ENCODE data around the gene OR2H2. TPM values are rescaled to one million over a fixed set of nuclear protein-coding genes. Genes with fewer than 3 reads are reported as not detected.

The OR2H2 gene
- polyA plus RNA-seq, 3 donors: not detected

DNA sequence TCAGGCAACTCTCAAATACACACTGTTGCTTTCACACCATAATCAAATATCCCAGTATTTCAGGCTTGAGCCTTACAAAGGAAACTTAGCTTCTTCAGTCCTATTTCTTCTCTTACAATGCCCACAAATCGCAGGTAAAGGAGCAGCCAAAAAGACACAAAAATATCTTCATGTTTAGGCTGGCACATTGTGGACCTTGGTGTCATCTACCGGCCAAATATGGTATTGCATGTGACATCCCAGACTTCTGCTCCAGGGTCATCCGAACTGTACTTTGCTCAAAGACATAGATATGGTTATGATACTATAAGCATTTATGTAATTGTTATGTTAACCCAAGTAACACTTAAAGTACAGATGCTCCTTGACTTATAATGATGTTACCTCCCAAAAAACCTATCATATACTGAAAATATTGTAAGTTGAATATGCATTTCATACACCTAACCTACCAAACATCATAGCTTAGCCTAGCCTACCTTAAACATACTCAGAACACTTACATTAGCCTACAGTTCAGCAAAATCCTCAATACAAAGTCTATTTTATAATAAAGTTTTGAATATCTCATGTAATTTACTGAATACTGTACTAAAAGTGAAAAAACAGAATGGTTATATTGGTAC, 4.6 kb downstream of the OR2H2 start:
- WGBS, 3 donors: 2 to 9% (median 2%) methylated on average over 3 of the region's 3 CpGs

DNA sequence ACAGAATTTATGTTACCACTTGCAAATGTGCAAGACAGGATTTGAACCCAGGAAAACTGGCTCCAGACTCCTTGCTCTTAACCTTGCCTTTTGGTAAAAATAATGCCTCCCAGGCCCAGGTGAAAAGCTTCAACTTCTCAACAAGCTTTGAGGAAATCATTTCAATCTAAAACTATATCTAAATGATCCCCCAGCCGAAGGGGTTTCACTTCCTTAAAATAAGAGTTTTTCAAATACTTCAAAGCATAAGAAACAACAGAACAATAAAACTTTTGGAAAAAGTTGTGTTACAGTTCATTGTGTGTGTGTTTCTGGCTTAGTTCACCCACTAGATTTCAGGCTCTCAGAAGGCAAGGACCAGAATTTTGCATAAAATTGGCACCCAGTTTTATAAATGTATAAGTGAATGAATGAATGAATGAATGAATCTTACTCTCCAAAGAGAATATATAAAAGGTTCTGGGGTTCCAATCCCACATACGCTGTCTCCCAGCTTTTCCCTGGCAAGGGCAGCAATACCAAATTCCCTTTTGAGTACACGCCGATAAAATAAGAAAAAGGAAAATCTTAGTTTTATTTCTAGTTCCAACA, 5.4 kb downstream of the OR2H2 start:
- 79 to 86% (median 83%) methylated on average over 4 of the region's 4 CpGs for WGBS, 3 donors
- H3K27ac ChIP-seq (ENCODE audit: low read depth, low read length): no peak overlapping the region

More for the DNA sequence above, 4.6 kb downstream of the OR2H2 start:
- H3K27ac ChIP-seq (ENCODE audit: low read depth, low read length): no peak overlapping the region

DNA sequence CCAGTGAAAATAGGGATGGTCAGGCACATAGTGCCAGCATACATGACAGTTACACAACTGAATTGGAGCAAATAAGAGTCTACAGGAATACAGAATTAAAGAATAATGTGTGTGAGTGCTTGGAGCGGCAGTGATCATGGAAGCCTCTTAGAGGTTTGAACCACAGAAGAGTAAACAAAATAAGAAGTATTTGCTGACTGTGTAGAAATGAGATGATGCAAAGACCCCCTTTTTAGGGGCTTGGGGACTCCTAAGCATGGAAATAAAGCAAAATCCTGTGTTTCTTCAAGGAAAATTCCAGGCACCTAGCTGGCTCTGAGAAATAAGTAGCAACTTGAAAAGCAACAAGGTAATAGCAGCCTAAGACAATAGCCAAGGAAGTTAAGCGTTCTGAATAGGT, 6.8 kb downstream of the OR2H2 start:
- WGBS, 3 donors: 68 to 78% (median 73%) methylated on average over 2 of the region's 2 CpGs
- H3K27ac ChIP-seq (ENCODE audit: low read depth, low read length): no peak overlapping the region

DNA sequence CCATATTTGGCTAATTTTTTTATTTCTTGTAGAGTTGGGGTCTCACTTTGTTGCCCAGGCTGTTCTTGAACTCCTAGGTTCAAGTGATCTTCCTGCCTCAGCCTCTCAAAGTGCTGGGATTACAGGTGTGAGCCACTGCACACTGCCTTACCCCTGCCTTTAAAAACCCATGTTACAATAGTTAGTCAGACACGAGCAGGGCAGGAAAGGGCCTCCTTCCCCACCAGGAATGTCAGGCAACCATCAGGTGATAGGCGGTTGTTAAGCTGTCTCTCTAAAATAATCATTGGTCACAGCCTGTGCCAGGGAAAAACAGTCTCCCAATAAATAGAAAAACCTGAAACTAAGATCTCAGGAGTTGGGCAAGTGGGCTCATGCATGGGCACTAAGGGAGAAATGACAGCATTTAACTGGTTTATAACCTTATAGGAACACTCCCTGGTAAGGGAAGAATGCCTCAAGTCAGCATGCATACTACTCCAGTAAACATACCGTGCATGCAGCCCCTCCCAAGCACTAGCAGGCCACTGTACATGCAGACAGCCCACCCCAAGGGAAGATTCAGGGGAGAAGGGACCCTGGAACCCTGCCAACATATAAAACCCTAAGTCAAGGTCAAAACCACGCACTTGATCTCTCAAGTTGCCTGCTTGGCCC, 8.4 kb downstream of the OR2H2 start:
- H3K27ac ChIP-seq (ENCODE audit: low read depth, low read length): no peak overlapping the region
- 25 to 30% (median 29%) methylated on average over 4 of the region's 4 CpGs for WGBS, 3 donors

DNA sequence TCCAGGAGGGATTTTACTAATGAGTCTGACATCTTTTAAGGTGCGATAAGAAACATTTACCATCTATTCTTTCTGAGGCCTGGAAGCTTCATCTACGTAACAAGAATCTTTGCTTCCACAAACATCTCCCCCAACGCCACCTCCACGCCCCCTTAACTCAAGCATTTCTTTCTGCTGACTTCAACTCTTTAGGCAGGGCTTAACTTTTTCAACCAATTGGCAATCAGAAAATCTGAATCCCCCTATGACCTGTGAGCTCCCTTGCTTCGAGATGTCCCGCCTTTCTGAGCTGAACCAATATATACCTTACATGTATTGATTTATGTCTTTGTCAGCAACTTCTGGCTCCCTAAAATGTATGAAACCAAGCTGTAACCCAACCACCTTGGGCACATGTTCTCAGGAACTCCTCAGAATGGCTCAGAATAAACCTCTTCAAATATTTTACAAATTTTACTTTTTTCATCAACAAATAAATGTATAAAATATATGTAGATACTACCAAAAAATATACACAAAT, 11.5 kb downstream of the OR2H2 start:
- 74 to 80% (median 79%) methylated on average over 6 of the region's 6 CpGs for WGBS, 3 donors
- no peak overlapping the region for H3K27ac ChIP-seq (ENCODE audit: low read depth, low read length)

DNA sequence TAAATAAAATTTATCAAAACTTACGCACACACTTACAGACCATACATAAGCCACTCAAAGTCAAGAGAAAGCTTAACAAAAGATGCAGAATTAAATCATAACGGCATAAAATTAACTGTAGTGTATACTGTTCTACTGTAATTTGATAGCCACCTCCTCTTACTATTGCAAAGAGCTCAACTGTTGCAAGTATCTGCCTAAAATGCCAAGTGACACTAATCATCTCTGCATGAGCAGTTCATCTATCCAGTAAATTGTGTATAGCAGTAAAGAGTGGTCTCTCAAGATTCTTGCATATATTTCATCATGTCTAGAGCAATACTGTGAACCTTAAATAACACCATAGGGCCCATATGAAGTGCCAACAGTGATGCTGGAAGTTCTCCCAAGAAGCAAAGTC, 12.3 kb downstream of the OR2H2 start:
- no peak overlapping the region for H3K27ac ChIP-seq (ENCODE audit: low read depth, low read length)
- 78 to 91% (median 91%) methylated on average over 2 of the region's 2 CpGs for WGBS, 3 donors

DNA sequence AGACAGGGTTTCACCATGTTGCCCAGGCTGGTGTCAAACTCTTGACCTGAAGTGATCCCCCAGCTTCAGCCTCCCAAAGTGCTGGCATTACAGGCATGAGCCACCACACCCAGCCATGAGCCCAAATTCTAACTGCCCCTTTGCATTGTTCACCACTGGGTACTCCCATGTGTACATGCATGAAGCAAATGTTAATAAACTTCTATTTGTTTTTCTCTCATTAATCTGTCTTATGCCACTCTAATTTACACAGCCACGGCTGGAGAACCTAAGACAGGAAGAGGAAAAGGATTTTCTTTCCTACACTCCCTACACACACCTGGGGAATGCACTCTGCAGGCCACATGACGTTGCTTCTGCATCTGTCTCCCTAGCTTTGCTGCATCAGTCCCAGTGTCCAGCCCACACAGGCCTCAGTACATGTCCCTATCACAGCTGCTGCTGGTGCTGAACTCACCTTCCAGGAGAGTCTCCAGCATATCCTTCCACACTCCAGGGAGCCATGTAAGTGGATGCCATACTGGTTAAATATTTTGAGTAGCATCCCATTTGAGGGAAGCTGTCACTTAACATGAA, 13.3 kb downstream of the OR2H2 start:
- 26 to 61% (median 56%) methylated on average over 2 of the region's 2 CpGs for WGBS, 3 donors
- no peak overlapping the region for H3K27ac ChIP-seq (ENCODE audit: low read depth, low read length)

DNA sequence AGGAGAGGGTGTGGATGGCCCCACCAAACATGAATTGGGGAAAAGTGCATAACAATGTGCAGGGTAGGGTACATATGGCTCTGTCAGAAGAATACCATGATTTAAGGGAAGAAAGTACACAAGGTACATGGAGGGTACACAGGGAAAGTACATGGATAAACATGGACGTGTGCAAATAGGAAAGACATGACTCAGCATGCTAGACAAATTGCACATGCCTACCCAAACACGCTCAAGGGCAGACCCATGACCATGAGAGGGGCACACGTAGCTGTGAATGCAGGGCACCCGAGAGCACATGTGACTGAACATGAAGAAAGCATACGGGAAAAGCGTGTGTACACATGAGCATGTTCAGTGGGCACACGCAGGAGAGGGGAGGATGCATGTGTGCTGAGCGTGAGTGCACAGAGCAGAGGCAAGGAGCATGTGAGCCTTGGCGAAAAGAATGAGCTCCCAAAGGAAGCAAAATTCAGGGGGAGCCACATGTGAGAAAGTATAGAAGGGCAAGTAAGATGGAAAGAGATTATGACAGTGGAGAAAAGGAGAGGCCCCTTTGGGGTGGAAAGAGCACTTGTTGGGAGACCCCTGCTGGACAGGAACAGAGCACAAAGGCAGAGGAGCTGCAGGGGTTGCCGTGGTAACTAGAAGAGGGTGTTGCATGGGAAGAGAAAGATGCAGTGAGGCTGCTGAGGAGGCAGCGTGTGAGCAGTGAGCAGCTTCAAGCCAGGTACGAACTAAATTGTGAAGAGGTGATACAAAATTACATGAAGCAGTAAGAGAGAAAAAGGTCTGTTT, 17.8 kb downstream of the OR2H2 start:
- WGBS, 3 donors: 75 to 81% (median 78%) methylated on average over 12 of the region's 12 CpGs
- H3K27ac ChIP-seq (ENCODE audit: low read depth, low read length): no peak overlapping the region

DNA sequence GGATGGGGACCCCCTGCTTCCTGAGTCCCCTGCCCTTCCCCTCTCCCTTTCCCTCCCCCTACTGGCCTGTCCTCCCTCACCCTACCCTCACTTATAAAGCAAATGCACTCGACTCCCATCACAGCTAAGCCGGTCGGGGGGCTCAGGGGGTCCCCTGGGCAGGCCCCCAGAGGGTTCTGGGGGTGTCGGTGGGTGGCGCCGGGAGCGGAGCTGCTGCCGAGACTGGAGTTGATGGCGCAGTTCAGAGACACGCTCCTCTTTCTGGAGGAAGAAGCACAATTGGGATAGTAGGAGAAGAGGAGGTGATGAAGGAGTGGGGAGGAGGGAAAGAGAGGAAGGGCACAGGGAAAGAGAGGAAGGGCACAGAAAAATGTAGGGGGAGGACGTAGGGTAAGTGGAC, 18.5 kb downstream of the OR2H2 start:
- H3K27ac ChIP-seq (ENCODE audit: low read depth, low read length): no peak overlapping the region
- 82 to 90% (median 90%) methylated on average over 11 of the region's 11 CpGs for whole genome bisulfite sequencing, 3 donors

DNA sequence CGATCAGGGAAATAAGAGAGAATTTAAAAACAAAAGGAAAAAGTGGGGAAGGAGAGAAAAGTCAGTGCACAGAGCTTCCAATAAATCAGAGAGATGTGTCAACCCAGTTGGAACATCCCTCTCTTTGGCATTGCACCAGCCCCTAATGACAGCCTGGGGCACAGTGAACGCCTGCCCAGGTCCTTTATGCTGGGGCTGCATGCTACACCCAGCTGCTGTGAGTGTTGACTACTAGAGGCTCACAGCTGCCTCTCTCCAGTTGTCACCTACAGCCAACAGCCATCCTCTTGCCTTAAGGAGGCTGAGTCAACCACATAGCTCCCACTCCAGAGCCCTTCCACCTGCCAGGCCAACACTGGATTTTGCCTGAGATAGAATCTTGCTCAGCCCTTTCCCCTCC, 19.0 kb downstream of the OR2H2 start:
- 87 to 89% (median 89%) methylated on average over 2 of the region's 2 CpGs for WGBS, 3 donors
- no peak overlapping the region for H3K27ac ChIP-seq (ENCODE audit: low read depth, low read length)

DNA sequence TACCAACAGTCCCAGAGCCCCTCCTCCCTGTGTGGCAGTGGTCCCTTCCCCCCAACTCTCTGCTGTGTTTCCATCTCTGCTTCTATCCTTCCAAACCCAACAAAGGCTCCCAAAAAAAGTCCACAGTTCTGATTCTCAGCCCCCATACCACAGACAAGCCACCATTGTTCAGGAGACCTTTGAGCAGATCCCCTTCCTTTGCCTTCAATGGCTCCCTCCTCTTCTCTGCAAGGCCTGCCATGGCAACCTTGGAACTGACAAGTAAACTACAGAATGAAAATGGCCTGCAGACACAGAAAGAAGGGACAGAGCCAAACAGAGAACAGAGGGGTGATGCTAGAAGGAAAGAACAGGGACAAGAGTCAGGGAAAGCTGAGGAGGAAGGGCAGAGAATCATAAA, 23.2 kb downstream of the OR2H2 start:
- no peak overlapping the region for H3K27ac ChIP-seq (ENCODE audit: low read depth, low read length)

DNA sequence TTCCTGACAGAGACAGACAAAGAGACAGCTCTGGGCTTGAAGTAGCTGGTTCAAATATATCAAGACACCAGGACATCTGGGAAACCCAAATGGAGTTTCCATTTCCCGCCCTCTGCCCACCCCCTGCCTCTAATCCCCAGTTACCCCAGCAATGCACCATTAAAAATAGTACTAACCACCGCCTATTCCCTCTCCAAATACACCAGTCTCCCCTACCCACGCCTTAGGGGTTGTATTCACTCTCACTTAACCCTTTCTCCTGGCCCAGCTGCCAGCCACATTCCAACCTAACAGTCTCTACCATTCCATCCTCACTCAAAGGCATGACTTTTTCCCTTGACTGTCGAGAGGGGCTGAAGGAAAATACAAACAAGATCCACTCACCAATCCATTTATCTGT, 25.6 kb downstream of the OR2H2 start:
- H3K27ac ChIP-seq (ENCODE audit: low read depth, low read length): no peak overlapping the region
- 91 to 94% (median 91%) methylated on average over 4 of the region's 4 CpGs for WGBS, 3 donors

DNA sequence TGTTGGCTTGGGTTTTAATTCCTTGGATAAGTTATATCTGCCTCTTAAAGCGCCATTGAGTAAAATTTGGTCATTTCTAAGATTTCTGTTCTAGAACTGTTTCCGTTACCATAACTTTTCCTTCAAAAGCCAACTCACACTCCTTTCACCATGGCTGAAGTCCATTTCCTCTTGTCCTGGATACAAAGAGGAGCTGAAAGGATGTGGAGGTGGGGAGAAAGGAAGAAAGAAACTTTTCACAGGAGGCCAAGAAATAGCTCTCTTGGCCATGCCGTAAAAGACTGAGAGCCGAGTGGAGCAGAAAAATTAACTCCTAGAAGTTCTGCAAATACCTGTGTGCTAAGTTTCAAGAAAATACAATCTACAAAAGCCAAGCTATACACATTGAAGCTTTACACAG, 26.5 kb downstream of the OR2H2 start:
- 85 to 88% (median 88%) methylated on average over 4 of the region's 4 CpGs for WGBS, 3 donors
- H3K27ac ChIP-seq (ENCODE audit: low read depth, low read length): no peak overlapping the region

DNA sequence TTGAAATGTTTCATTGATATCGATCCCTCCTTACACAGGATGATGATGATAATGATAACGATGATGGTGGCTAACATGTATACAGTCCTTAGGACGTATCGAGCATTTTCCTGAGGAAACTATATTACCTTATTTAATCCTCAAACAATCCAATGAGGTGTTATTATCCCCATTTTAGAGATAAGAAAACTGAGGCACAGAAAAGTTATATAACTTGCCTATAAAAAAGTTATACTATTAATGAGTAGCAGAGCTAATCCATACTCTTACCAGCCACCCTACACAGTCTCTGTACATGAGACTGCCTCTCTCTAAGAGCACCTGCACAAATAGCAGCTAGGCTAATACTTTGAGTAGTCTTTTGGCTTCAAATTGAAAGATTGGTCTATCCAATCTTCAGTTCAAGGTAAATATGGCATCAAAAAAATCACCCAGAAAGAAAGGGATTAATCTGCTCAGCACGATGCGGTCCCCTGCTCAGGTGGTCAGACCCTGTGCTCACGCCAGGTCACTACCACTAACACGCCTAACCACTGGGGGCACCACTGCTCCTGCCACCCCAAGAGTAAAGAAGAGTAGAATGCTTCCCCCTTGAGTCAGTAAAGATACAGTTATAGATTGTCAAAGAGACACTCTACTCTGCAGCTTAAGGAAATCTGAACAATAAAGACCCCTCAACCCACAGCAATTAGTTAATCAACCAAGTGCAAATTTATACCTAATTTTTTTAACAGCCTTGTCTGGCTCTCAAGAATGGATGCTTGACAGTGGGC, 33.0 kb downstream of the OR2H2 start:
- no peak overlapping the region for H3K27ac ChIP-seq (ENCODE audit: low read depth, low read length)
- 92 to 97% (median 93%) methylated on average over 8 of the region's 8 CpGs for WGBS, 3 donors

DNA sequence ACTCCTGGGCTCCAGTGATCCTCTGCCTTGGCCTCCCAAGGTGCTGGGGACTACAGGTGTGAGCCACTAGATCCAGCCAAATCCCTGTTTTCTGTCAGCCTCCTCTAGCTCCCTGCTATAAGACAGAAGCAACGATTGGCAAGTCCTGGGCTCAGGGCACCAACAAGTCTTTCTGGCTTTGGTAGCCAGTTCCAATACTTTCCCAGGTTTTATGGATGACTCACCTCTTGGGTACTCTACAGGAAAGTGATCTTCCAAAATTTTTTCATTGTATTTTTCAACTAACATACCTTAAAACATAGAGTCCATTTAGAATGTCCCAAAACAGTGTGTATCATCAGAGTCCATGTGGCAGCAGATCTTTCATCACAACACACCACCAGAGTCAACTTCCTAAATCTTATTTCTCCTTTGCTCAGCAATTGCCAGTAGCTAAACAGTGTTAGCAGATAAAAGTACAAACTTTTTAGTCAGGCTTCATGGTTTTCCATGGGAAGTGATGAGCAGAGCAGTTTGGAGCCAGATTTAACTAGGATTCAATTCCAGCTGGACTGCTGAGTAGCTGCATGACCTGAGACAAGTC, 34.7 kb downstream of the OR2H2 start:
- 77 to 89% (median 89%) methylated on average over 1 of the region's 1 CpG for WGBS, 3 donors
- H3K27ac ChIP-seq (ENCODE audit: low read depth, low read length): no peak overlapping the region

DNA sequence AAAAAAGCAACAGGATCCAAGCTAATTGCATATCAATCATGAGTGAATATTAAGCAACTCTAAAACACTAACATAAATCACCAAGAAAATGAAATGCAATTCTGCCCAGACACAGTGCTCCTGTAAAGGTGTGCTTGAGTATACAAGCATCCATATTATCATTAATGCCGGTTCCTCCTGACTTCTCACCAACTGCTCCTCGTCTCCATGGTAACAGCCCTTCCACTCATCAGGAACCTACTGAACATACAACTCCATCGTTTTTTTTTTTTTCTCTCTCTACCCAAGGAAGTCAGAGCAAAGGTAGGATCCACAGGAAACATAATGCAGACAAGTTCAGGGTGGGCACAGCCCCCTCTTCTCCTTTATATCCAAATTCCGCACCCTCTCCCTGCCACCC, 35.7 kb downstream of the OR2H2 start:
- H3K27ac ChIP-seq (ENCODE audit: low read depth, low read length): no peak overlapping the region
- WGBS, 3 donors: 77 to 87% (median 85%) methylated on average over 4 of the region's 4 CpGs

DNA sequence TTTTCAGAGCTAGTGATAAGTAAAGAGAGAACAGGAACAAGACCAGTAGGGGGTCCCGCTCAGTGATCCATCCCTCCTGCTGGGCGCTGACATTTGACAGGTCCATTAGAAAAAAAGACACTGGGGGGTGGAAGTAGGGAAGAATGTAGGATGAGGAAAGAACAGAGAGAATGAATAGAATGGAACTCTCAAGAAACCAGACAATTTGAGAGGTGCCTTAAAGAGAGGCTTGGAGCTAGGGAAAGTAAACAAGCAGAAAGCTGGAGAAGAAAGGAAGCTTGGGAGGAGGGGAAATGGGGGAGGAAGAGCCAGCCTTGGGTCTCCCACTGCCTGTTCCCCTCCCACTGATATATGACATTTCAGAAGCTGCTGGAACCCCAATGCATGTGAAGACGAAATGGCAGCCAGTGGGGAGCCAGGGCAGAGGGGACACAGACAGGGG, 39.6 kb downstream of the OR2H2 start:
- H3K27ac ChIP-seq (ENCODE audit: low read depth, low read length): no peak overlapping the region
- 67 to 74% (median 73%) methylated on average over 3 of the region's 3 CpGs for WGBS, 3 donors
